HepG2 (cell line): ENCODE data around the gene AQP10. TPM values are rescaled to one million over a fixed set of nuclear protein-coding genes. Genes with fewer than 3 reads are reported as not detected.

Experiments used
- BRD4 ChIP-seq: sonication (generic); formaldehyde crosslinking; IDR thresholded peaks from 2 replicates; pipeline ENCODE4 v1.4.0; 2020; ENCODE audit warnings: missing genetic modification reagents
- FOXK2 ChIP-seq: fragments of 450-650 bp; IDR thresholded peaks from 2 replicates; pipeline ENCODE4 v1.6.1; 2016
- GATAD2A ChIP-seq: IDR thresholded peaks from 2 replicates; pipeline ENCODE4 v1.6.1; 2016
- JDP2 ChIP-seq: sonication (generic); formaldehyde crosslinking; IDR thresholded peaks from 2 replicates; pipeline ENCODE4 v1.8.1; 2022; ENCODE audit warnings: missing genetic modification reagents, borderline replicate concordance
- KDM6A ChIP-seq: IDR thresholded peaks from 2 replicates; pipeline ENCODE4 v1.6.1; 2016; ENCODE audit warnings: low read depth
- PHF21A ChIP-seq: sonication (generic); formaldehyde crosslinking; IDR thresholded peaks from 2 replicates; pipeline ENCODE4 v1.5.0; 2020; ENCODE audit warnings: mild to moderate bottlenecking, missing genetic modification reagents
- SAP130 ChIP-seq: IDR thresholded peaks from 2 replicates; pipeline ENCODE4 v1.6.1; 2016; ENCODE audit warnings: low read depth
- SCMH1 ChIP-seq: sonication (generic); formaldehyde crosslinking; IDR thresholded peaks from 2 replicates; pipeline ENCODE4 v1.9.0; 2021; ENCODE audit warnings: missing genetic modification reagents, mild to moderate bottlenecking, borderline replicate concordance
- SP1 ChIP-seq, 2 experiments: fragments of 450-650 bp in 1 of 2; sonication (generic) in 1 of 2; formaldehyde crosslinking in 1 of 2; IDR thresholded peaks; 2 replicates each; pipeline versions ENCODE4 v1.4.0 to v1.6.1; 2016 to 2020; ENCODE audit warnings: missing genetic modification reagents in 1 of 2
- SRSF4 ChIP-seq: fragments of 200-400 bp; formaldehyde crosslinking; IDR thresholded peaks from one replicate; pipeline ENCODE4 v1.6.1; 2018; ENCODE audit warnings: mild to moderate bottlenecking, low read depth, low read length, moderate library complexity; ENCODE audit not compliant: poor library complexity, severe bottlenecking
- TAF1 ChIP-seq: sonication (generic); formaldehyde crosslinking; IDR thresholded peaks from 2 replicates; pipeline ENCODE4 v1.4.0; 2020; ENCODE audit warnings: missing genetic modification reagents
- TBP ChIP-seq: sonication (generic); formaldehyde crosslinking; IDR thresholded peaks from 2 replicates; pipeline ENCODE4 v1.5.0; 2020; ENCODE audit warnings: missing genetic modification reagents
- WIZ ChIP-seq: sonication (generic); formaldehyde crosslinking; IDR thresholded peaks from 2 replicates; pipeline ENCODE4 v1.5.1; 2020; ENCODE audit warnings: mild to moderate bottlenecking, missing genetic modification reagents
- ZBTB1 ChIP-seq: sonication (generic); formaldehyde crosslinking; IDR thresholded peaks from 2 replicates; pipeline ENCODE4 v1.4.0; 2020; ENCODE audit warnings: missing genetic modification reagents, borderline replicate concordance
- ZNF124 ChIP-seq: sonication (generic); formaldehyde crosslinking; IDR thresholded peaks from 2 replicates; pipeline ENCODE4 v1.4.0; 2020; ENCODE audit warnings: missing genetic modification reagents
- ZNF660 ChIP-seq: sonication (generic); formaldehyde crosslinking; IDR thresholded peaks from 2 replicates; pipeline ENCODE4 v1.5.1; 2020; ENCODE audit warnings: mild to moderate bottlenecking, low read depth, missing genetic modification reagents, borderline replicate concordance
- ZNF777 ChIP-seq: sonication (generic); formaldehyde crosslinking; IDR thresholded peaks from 2 replicates; pipeline ENCODE4 v1.4.0; 2020; ENCODE audit warnings: missing genetic modification reagents
- ZSCAN22 ChIP-seq: sonication (generic); formaldehyde crosslinking; IDR thresholded peaks from 2 replicates; pipeline ENCODE4 v1.4.0; 2020; ENCODE audit warnings: mild to moderate bottlenecking, missing genetic modification reagents
- polyA plus RNA-seq, 8 experiments: library from polyadenylated mRNA; depleted of rRNA in 3 of 8; stranded (reverse) in 7 of 8; unstranded in 1 of 8; fragments of >200 nt; fragmentation: Illumina TruSeq in 4 of 8; extraction: Trizol in 4 of 8; gene quantifications; 2 replicates each; pipeline versions ENCODE4 v1.2.1 to v1.2.3, GENCODE V29; 2011 to 2016; ENCODE audit warnings: low read depth in 4 of 8, missing spikeins in 1 of 8, mixed read lengths in 1 of 8; ENCODE audit not compliant: insufficient read depth in 1 of 8
- total RNA-seq, 5 experiments: library from RNA; depleted of rRNA; stranded (reverse); fragments of >200 nt; fragmentation: Illumina TruSeq; extraction: Trizol; gene quantifications; 2 replicates each; pipeline ENCODE4 v1.2.3, GENCODE V29; 2016; ENCODE audit warnings: low read depth in 1 of 5
- TF ChIP-seq, protein P1 (sequence below): sonication (generic); formaldehyde crosslinking; IDR thresholded peaks from 2 replicates; pipeline ENCODE4 v1.4.0; 2020; ENCODE audit warnings: low read depth, mild to moderate bottlenecking, missing genetic modification reagents
- TF ChIP-seq, protein P2 (sequence below): sonication (generic); formaldehyde crosslinking; IDR thresholded peaks from 2 replicates; pipeline ENCODE4 v1.8.1; 2022; ENCODE audit warnings: mild to moderate bottlenecking, missing genetic modification reagents
- TF ChIP-seq, protein P3 (sequence below): sonication (generic); formaldehyde crosslinking; IDR thresholded peaks from 2 replicates; pipeline ENCODE4 v1.4.0; 2020; ENCODE audit warnings: missing genetic modification reagents
- TF ChIP-seq, protein P4 (sequence below): sonication (generic); formaldehyde crosslinking; IDR thresholded peaks from 2 replicates; pipeline ENCODE4 v1.4.0; 2020; ENCODE audit warnings: missing genetic modification reagents, borderline replicate concordance

Gene AQP10
- total and polyA plus RNA-seq, 2 of the 13 experiments (the other 11 are each of a cell fraction or from before 2014, with no cell fraction given), result 0.30 TPM; not detected in 1

GRCh38 chr1:154272217-154272998 is 48.5 kb upstream of the AQP10 start, which contains the start of gene HAX1 (continued):
- TF ChIP-seq ZSCAN22, result no peak
- no peak for TF ChIP-seq SCMH1 (CRISPR knock-in tag)
- TF ChIP-seq, protein P1, sequence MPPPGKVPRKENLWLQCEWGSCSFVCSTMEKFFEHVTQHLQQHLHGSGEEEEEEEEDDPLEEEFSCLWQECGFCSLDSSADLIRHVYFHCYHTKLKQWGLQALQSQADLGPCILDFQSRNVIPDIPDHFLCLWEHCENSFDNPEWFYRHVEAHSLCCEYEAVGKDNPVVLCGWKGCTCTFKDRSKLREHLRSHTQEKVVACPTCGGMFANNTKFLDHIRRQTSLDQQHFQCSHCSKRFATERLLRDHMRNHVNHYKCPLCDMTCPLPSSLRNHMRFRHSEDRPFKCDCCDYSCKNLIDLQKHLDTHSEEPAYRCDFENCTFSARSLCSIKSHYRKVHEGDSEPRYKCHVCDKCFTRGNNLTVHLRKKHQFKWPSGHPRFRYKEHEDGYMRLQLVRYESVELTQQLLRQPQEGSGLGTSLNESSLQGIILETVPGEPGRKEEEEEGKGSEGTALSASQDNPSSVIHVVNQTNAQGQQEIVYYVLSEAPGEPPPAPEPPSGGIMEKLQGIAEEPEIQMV, result no peak; the same call in 1 of the 2 replicates
- TF ChIP-seq TBP (CRISPR knock-in tag), result no peak
- TF ChIP-seq, protein P2, sequence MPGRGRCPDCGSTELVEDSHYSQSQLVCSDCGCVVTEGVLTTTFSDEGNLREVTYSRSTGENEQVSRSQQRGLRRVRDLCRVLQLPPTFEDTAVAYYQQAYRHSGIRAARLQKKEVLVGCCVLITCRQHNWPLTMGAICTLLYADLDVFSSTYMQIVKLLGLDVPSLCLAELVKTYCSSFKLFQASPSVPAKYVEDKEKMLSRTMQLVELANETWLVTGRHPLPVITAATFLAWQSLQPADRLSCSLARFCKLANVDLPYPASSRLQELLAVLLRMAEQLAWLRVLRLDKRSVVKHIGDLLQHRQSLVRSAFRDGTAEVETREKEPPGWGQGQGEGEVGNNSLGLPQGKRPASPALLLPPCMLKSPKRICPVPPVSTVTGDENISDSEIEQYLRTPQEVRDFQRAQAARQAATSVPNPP (CRISPR knock-in tag), result peak; percentile 84; the same call in 1 of the 2 replicates
- no peak for TF ChIP-seq ZNF660 (CRISPR knock-in tag)
- TF ChIP-seq KDM6A (CRISPR knock-in tag), result no peak
- TF ChIP-seq ZBTB1 (CRISPR knock-in tag), result no peak
- no peak for TF ChIP-seq FOXK2
- TF ChIP-seq, protein P3, sequence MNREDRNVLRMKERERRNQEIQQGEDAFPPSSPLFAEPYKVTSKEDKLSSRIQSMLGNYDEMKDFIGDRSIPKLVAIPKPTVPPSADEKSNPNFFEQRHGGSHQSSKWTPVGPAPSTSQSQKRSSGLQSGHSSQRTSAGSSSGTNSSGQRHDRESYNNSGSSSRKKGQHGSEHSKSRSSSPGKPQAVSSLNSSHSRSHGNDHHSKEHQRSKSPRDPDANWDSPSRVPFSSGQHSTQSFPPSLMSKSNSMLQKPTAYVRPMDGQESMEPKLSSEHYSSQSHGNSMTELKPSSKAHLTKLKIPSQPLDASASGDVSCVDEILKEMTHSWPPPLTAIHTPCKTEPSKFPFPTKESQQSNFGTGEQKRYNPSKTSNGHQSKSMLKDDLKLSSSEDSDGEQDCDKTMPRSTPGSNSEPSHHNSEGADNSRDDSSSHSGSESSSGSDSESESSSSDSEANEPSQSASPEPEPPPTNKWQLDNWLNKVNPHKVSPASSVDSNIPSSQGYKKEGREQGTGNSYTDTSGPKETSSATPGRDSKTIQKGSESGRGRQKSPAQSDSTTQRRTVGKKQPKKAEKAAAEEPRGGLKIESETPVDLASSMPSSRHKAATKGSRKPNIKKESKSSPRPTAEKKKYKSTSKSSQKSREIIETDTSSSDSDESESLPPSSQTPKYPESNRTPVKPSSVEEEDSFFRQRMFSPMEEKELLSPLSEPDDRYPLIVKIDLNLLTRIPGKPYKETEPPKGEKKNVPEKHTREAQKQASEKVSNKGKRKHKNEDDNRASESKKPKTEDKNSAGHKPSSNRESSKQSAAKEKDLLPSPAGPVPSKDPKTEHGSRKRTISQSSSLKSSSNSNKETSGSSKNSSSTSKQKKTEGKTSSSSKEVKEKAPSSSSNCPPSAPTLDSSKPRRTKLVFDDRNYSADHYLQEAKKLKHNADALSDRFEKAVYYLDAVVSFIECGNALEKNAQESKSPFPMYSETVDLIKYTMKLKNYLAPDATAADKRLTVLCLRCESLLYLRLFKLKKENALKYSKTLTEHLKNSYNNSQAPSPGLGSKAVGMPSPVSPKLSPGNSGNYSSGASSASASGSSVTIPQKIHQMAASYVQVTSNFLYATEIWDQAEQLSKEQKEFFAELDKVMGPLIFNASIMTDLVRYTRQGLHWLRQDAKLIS, result no peak
- no peak for TF ChIP-seq JDP2 (CRISPR knock-in tag)
- TF ChIP-seq PHF21A, result peak; percentile 95
- TF ChIP-seq SP1 (IDR thresholded peaks at IDR 0.05), result no peak
- TF ChIP-seq SP1 (CRISPR knock-in tag; IDR thresholded peaks at IDR 0.05), result peak; percentile 43; the same call in 1 of the 2 replicates
- TF ChIP-seq, protein P4, sequence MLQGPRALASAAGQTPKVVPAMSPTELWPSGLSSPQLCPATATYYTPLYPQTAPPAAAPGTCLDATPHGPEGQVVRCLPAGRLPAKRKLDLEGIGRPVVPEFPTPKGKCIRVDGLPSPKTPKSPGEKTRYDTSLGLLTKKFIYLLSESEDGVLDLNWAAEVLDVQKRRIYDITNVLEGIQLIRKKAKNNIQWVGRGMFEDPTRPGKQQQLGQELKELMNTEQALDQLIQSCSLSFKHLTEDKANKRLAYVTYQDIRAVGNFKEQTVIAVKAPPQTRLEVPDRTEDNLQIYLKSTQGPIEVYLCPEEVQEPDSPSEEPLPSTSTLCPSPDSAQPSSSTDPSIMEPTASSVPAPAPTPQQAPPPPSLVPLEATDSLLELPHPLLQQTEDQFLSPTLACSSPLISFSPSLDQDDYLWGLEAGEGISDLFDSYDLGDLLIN, result no peak
- TF ChIP-seq ZNF124 (CRISPR knock-in tag), result 0 out of 2 replicates have a peak, but pooled peaks have one; percentile 79
- TF ChIP-seq WIZ (CRISPR knock-in tag), result peak; percentile 77; the same call in 1 of the 2 replicates
- peak; percentile 75 for TF ChIP-seq TAF1 (CRISPR knock-in tag)
- TF ChIP-seq BRD4 (CRISPR knock-in tag), result no peak
- no peak; the same call in 1 of the 2 replicates for TF ChIP-seq ZNF777 (CRISPR knock-in tag)
- TF ChIP-seq GATAD2A (CRISPR knock-in tag), result peak; percentile 78
- TF ChIP-seq SRSF4, result no peak
- peak; percentile 92 for TF ChIP-seq SAP130 (CRISPR knock-in tag)
